Natural killer cell treated with Interleukin-12 subunit alpha and Interleukin-12 subunit beta and Interleukin-15 and Interleukin-18, amount 100 ng/mL, for 72 hours (primary cell): ENCODE data around the gene FAAH. TPM values are rescaled to one million over a fixed set of nuclear protein-coding genes. Genes with fewer than 3 reads are reported as not detected.

Experiments
- ATAC-seq, 2 donors: fragments of 150-1000 bp; cut with Tn5 transposase in 1 of 2; sonication (Bioruptor Pico), chemical (Tn5 transposase) in 1 of 2; 2 replicates each; pipeline ENCODE4 v1.10.0; 2021
- DNase-seq: peaks from one replicate; pipeline ENCODE4 v3.0.0; 2022; ENCODE audit warnings: low spot score
- H3K27ac Mint-ChIP-seq, 2 donors: 1 replicate in 1 of 2; 2 replicates in 1 of 2; pipeline ENCODE4 v1.8.0; 2022; ENCODE audit warnings: mixed read lengths in 2 of 2, mild to moderate bottlenecking in 1 of 2, moderate library complexity in 1 of 2
- H3K27me3 Mint-ChIP-seq, 2 donors: 1 replicate in 1 of 2; 2 replicates in 1 of 2; pipeline ENCODE4 v1.8.0; 2022; ENCODE audit warnings: mixed read lengths in 2 of 2
- H3K36me3 Mint-ChIP-seq: one replicate; pipeline ENCODE4 v1.8.0; 2022; ENCODE audit warnings: mixed read lengths
- H3K4me1 Mint-ChIP-seq, 2 donors: 1 replicate in 1 of 2; 2 replicates in 1 of 2; pipeline ENCODE4 v1.8.0; 2022; ENCODE audit warnings: low read depth in 2 of 2, mixed read lengths in 2 of 2, mild to moderate bottlenecking in 1 of 2
- H3K4me3 Mint-ChIP-seq: one replicate; pipeline ENCODE4 v1.8.0; 2022; ENCODE audit warnings: mixed read lengths
- H3K9me3 Mint-ChIP-seq: 2 replicates; pipeline ENCODE4 v1.8.0; 2022; ENCODE audit warnings: mixed read lengths
- total RNA-seq, 2 donors: library from RNA; stranded (reverse); gene quantifications; one replicate each; pipeline ENCODE4 v1.2.3, GENCODE V29; 2022

Gene FAAH
- total RNA-seq, 2 donors from 2014 or later = 4.1 to 6.6 TPM

- H3K27me3 Mint-ChIP-seq = peaks cover 21 to 27% of the 10 kb centered on the region in 2 donors
- ATAC-seq (no peak), DNase-seq (no peak)
- no peaks in the 10 kb centered on the region for H3K36me3 Mint-ChIP-seq
- peaks cover 2 to 10% of the 10 kb centered on the region in 2 donors for H3K4me1 Mint-ChIP-seq
- no peak overlapping the region for H3K27ac Mint-ChIP-seq
- H3K4me3 Mint-ChIP-seq = no peak overlapping the region
- no peaks in the 10 kb centered on the region for H3K9me3 Mint-ChIP-seq
These were observed 27.6 kb downstream of the FAAH start for GRCh38 chr1:46421739-46422138.

GRCh38 chr1:46422261-46422871 lies 28.2 kb downstream of the FAAH start:
- Mint-ChIP-seq H3K36me3 (no peaks in the 10 kb centered on the region), H3K4me3 (no peak overlapping the region), H3K4me1 (peaks cover 2 to 10% of the 10 kb centered on the region in 2 donors), H3K27ac (no peak overlapping the region), H3K9me3 (no peaks in the 10 kb centered on the region), H3K27me3 (peaks cover 21 to 27% of the 10 kb centered on the region in 2 donors)
- DNase-seq (no peak), ATAC-seq (no peak)

- H3K4me3 Mint-ChIP-seq = no peak overlapping the region
- no peaks in the 10 kb centered on the region for H3K36me3 Mint-ChIP-seq
- peaks cover 2 to 10% of the 10 kb centered on the region in 2 donors for H3K4me1 Mint-ChIP-seq
- H3K9me3 Mint-ChIP-seq = no peaks in the 10 kb centered on the region
- ATAC-seq (no peak), DNase-seq (no peak)
- peaks cover 25 to 27% of the 10 kb centered on the region in 2 donors for H3K27me3 Mint-ChIP-seq
- no peak overlapping the region for H3K27ac Mint-ChIP-seq
These were observed 29.6 kb downstream of the FAAH start for GRCh38 chr1:46423574-46424240.

GRCh38 chr1:46424730-46425129 lies 30.6 kb downstream of the FAAH start:
- Mint-ChIP-seq H3K4me3 (no peak overlapping the region), H3K9me3 (no peaks in the 10 kb centered on the region), H3K27ac (no peak overlapping the region), H3K36me3 (no peaks in the 10 kb centered on the region), H3K4me1 (peaks cover 2 to 10% of the 10 kb centered on the region in 2 donors), H3K27me3 (peaks cover 25 to 27% of the 10 kb centered on the region in 2 donors)
- ATAC-seq (peak in 1 of 2 donors; percentile 37), DNase-seq (no peak)

- Mint-ChIP-seq H3K36me3 (no peaks in the 10 kb centered on the region), H3K9me3 (no peaks in the 10 kb centered on the region), H3K4me1 (peaks cover 2 to 10% of the 10 kb centered on the region in 2 donors), H3K27me3 (peaks cover 25 to 31% of the 10 kb centered on the region in 2 donors), H3K27ac (no peak overlapping the region), H3K4me3 (no peak overlapping the region)
- ATAC-seq (no peak), DNase-seq (no peak)
These were observed 31.6 kb downstream of the FAAH start for GRCh38 chr1:46425726-46426125.

- no peaks in the 10 kb centered on the region for H3K9me3 Mint-ChIP-seq
- ATAC-seq = no peak
These were observed 33.4 kb downstream of the FAAH start for GRCh38 chr1:46427541-46427940.

GRCh38 chr1:46429436-46429835 lies 35.3 kb downstream of the FAAH start:
- H3K27ac Mint-ChIP-seq = no peak overlapping the region
- peaks cover 14 to 17% of the 10 kb centered on the region in 2 donors for H3K27me3 Mint-ChIP-seq
- DNase-seq = no peak
- ATAC-seq = no peak
- H3K36me3 Mint-ChIP-seq = no peaks in the 10 kb centered on the region
- H3K9me3 Mint-ChIP-seq = no peaks in the 10 kb centered on the region
- H3K4me3 Mint-ChIP-seq = no peak overlapping the region
- H3K4me1 Mint-ChIP-seq = peaks cover 0 to 5% of the 10 kb centered on the region in 2 donors

More at GRCh38 chr1:46427541-46427940, 33.4 kb downstream of the FAAH start:
- Mint-ChIP-seq H3K4me1 (peaks cover 0 to 7% of the 10 kb centered on the region in 2 donors), H3K36me3 (no peaks in the 10 kb centered on the region), H3K4me3 (no peak overlapping the region), H3K27ac (no peak overlapping the region), H3K27me3 (peaks cover 20 to 22% of the 10 kb centered on the region in 2 donors)
- no peak for DNase-seq

- H3K36me3 Mint-ChIP-seq = no peaks in the 10 kb centered on the region
- no peak overlapping the region for H3K4me3 Mint-ChIP-seq
- no peak for ATAC-seq
- H3K27me3 Mint-ChIP-seq = peaks cover 8 to 16% of the 10 kb centered on the region in 2 donors
- H3K27ac Mint-ChIP-seq = no peak overlapping the region
- H3K4me1 Mint-ChIP-seq = no peaks in the 10 kb centered on the region
- H3K9me3 Mint-ChIP-seq = no peaks in the 10 kb centered on the region
- DNase-seq = no peak
These were observed 37.6 kb downstream of the FAAH start for GRCh38 chr1:46431695-46432094.

- Mint-ChIP-seq H3K36me3 (no peaks in the 10 kb centered on the region), H3K4me3 (no peak overlapping the region), H3K9me3 (no peaks in the 10 kb centered on the region), H3K4me1 (no peaks in the 10 kb centered on the region), H3K27ac (no peak overlapping the region), H3K27me3 (peaks cover 12 to 20% of the 10 kb centered on the region in 2 donors)
- no peak for ATAC-seq
- no peak for DNase-seq
These were observed 38.7 kb downstream of the FAAH start for GRCh38 chr1:46432781-46433327.

- no peaks in the 10 kb centered on the region for H3K36me3 Mint-ChIP-seq
These were observed 40.2 kb downstream of the FAAH start for GRCh38 chr1:46434358-46434757.

GRCh38 chr1:46436844-46437243 lies 42.7 kb downstream of the FAAH start:
- Mint-ChIP-seq H3K4me3 (no peak overlapping the region), H3K36me3 (no peaks in the 10 kb centered on the region), H3K4me1 (no peaks in the 10 kb centered on the region), H3K27ac (no peak overlapping the region), H3K27me3 (peaks cover 7 to 14% of the 10 kb centered on the region in 2 donors), H3K9me3 (no peaks in the 10 kb centered on the region)
- ATAC-seq = no peak
- no peak for DNase-seq

More at GRCh38 chr1:46434358-46434757, 40.2 kb downstream of the FAAH start:
- H3K4me3 Mint-ChIP-seq = no peak overlapping the region
- no peak overlapping the region for H3K27ac Mint-ChIP-seq
- no peaks in the 10 kb centered on the region for H3K4me1 Mint-ChIP-seq
- no peaks in the 10 kb centered on the region for H3K9me3 Mint-ChIP-seq
- DNase-seq = no peak
- peaks cover 10 to 20% of the 10 kb centered on the region in 2 donors for H3K27me3 Mint-ChIP-seq
- ATAC-seq = no peak

GRCh38 chr1:46437723-46438122 lies 43.6 kb downstream of the FAAH start:
- peaks cover 9 to 14% of the 10 kb centered on the region in 2 donors for H3K27me3 Mint-ChIP-seq
- H3K4me1 Mint-ChIP-seq = peaks cover 5 to 6% of the 10 kb centered on the region in 2 donors
- no peaks in the 10 kb centered on the region for H3K9me3 Mint-ChIP-seq
- H3K4me3 Mint-ChIP-seq = no peak overlapping the region
- no peak overlapping the region for H3K27ac Mint-ChIP-seq
- no peaks in the 10 kb centered on the region for H3K36me3 Mint-ChIP-seq
- DNase-seq (no peak), ATAC-seq (no peak)

- Mint-ChIP-seq H3K27ac (no peak overlapping the region), H3K9me3 (no peaks in the 10 kb centered on the region), H3K4me3 (no peak overlapping the region), H3K4me1 (peaks cover 7 to 12% of the 10 kb centered on the region in 2 donors), H3K36me3 (no peaks in the 10 kb centered on the region), H3K27me3 (peaks cover 10 to 14% of the 10 kb centered on the region in 2 donors)
- DNase-seq = no peak
- ATAC-seq = no peak
These were observed 44.2 kb downstream of the FAAH start for GRCh38 chr1:46438346-46438745.

- Mint-ChIP-seq H3K4me1 (peaks cover 7 to 14% of the 10 kb centered on the region in 2 donors), H3K36me3 (no peaks in the 10 kb centered on the region), H3K27me3 (peaks cover 7 to 21% of the 10 kb centered on the region in 2 donors), H3K27ac (no peak overlapping the region), H3K9me3 (no peaks in the 10 kb centered on the region), H3K4me3 (no peak overlapping the region)
- no peak for ATAC-seq
- DNase-seq = no peak
These were observed 46.4 kb downstream of the FAAH start for GRCh38 chr1:46440478-46440877.
